Hematopoietic multipotent progenitor cell (in vitro differentiated cells): ENCODE measurements around the gene TNRC18. TPM values are rescaled to one million over a fixed set of nuclear protein-coding genes. Genes with fewer than 3 reads are reported as not detected.
A peak's percentile ranks its signal among the peaks of the same experiment; 100 is the strongest.

Source experiments
- DNase-seq, 3 donors: peaks; one replicate each; pipeline ENCODE4 v3.0.0-alpha.2; 2011 to 2015; ENCODE audit warnings: low read depth in 2 of 3, low spot score in 2 of 3
- total RNA-seq: library from RNA; depleted of rRNA; stranded (reverse); fragments of >200 nt; gene quantifications from one replicate; pipeline ENCODE4 v1.2.3, GENCODE V29; 2012

TNRC18 gene
- total RNA-seq, 1 donor = 214 TPM

- DNase-seq = no peak
Measured at GRCh38 chr7:5352440-5353010, 71.1 kb downstream of the TNRC18 start.

- no peak for DNase-seq
Measured at GRCh38 chr7:5351507-5352265, 71.9 kb downstream of the TNRC18 start.

- DNase-seq = no peak
Measured at GRCh38 chr7:5350600-5351385, 72.8 kb downstream of the TNRC18 start.

GRCh38 chr7:5350174-5350463 is 73.5 kb downstream of the TNRC18 start:
- no peak for DNase-seq

GRCh38 chr7:5349437-5350173 is 74.0 kb downstream of the TNRC18 start:
- no peak for DNase-seq

GRCh38 chr7:5349005-5349380 is 74.6 kb downstream of the TNRC18 start:
- no peak for DNase-seq

- no peak for DNase-seq
Measured at GRCh38 chr7:5348134-5349004, 75.3 kb downstream of the TNRC18 start.

GRCh38 chr7:5345671-5346070 is 78.0 kb downstream of the TNRC18 start:
- DNase-seq = no peak

GRCh38 chr7:5345171-5345570 is 78.5 kb downstream of the TNRC18 start:
- DNase-seq = no peak

GRCh38 chr7:5344342-5344741 is 79.3 kb downstream of the TNRC18 start:
- DNase-seq = no peak

- no peak for DNase-seq
Measured at GRCh38 chr7:5343884-5344283, 79.8 kb downstream of the TNRC18 start.

GRCh38 chr7:5342631-5343030 is 81.0 kb downstream of the TNRC18 start:
- DNase-seq = no peak

- DNase-seq = no peak
Measured at GRCh38 chr7:5339955-5340354, 83.7 kb downstream of the TNRC18 start.

GRCh38 chr7:5337047-5337446 is 86.6 kb downstream of the TNRC18 start:
- peak in 1 of 3 donors; percentile 41 for DNase-seq

- DNase-seq = no peak
Measured at GRCh38 chr7:5334671-5335070, 89.0 kb downstream of the TNRC18 start.

- no peak for DNase-seq
Measured at GRCh38 chr7:5333121-5334045, 90.3 kb downstream of the TNRC18 start.

- DNase-seq = no peak
Measured at GRCh38 chr7:5332579-5332978, 91.1 kb downstream of the TNRC18 start.

- DNase-seq = no peak
Measured at GRCh38 chr7:5330288-5330687, 93.3 kb downstream of the TNRC18 start.

- no peak for DNase-seq
Measured at GRCh38 chr7:5324961-5325360, 98.7 kb downstream of the TNRC18 start.
